ENCODE results near the gene MAVS.
"Not testable (repeated sequence)": the region's sequence is repeated elsewhere in the genome, so short reads cannot be mapped to it uniquely, and the experiment has no call there.

Gene MAVS

GRCh38 chr20:3814928-3815495 lies 31.6 kb upstream of the MAVS start:
- in situ Hi-C loops (cut with MboI; ENCODE audit: low sequenced_read_pairs) = no loop called here

GRCh38 chr20:3815703-3816315 lies 30.8 kb upstream of the MAVS start:
- in situ Hi-C loops (cut with MboI; ENCODE audit: low sequenced_read_pairs) = no loop called here

GRCh38 chr20:3818155-3819151 lies 28.2 kb upstream of the MAVS start:
- in situ Hi-C loops (cut with MboI; ENCODE audit: low sequenced_read_pairs) = no loop called here

- in situ Hi-C loops (cut with MboI; ENCODE audit: low sequenced_read_pairs) = no loop called here
These were observed 27.1 kb upstream of the MAVS start for GRCh38 chr20:3819411-3820047.

GRCh38 chr20:3820048-3820900 lies 26.4 kb upstream of the MAVS start, which contains the start of gene AP5S1:
TSS of gene AP5S1 (plus strand) at chr20:3820547. CDS start at chr20:3822118, 1,571 bp downstream.
- in situ Hi-C loops (cut with MboI; ENCODE audit: low sequenced_read_pairs) = no loop called here

GRCh38 chr20:3820901-3821727 lies 25.5 kb upstream of the MAVS start:
- in situ Hi-C loops (cut with MboI; ENCODE audit: low sequenced_read_pairs) = no loop called here

GRCh38 chr20:3821996-3822395 lies 24.6 kb upstream of the MAVS start:
- in situ Hi-C loops (cut with MboI; ENCODE audit: low sequenced_read_pairs) = no loop called here

- in situ Hi-C loops (cut with MboI; ENCODE audit: low sequenced_read_pairs) = no loop called here
These were observed 22.8 kb upstream of the MAVS start for GRCh38 chr20:3823881-3824280.

- in situ Hi-C loops (cut with MboI; ENCODE audit: low sequenced_read_pairs) = no loop called here
These were observed 21.1 kb upstream of the MAVS start for GRCh38 chr20:3825526-3825925.

- in situ Hi-C loops (cut with MboI; ENCODE audit: low sequenced_read_pairs) = no loop called here
These were observed 20.2 kb upstream of the MAVS start for GRCh38 chr20:3826420-3826819.

- in situ Hi-C loops (cut with MboI; ENCODE audit: low sequenced_read_pairs) = no loop called here
These were observed 17.8 kb upstream of the MAVS start for GRCh38 chr20:3828798-3829197.

- in situ Hi-C loops (cut with MboI; ENCODE audit: low sequenced_read_pairs) = not testable (repeated sequence)
These were observed 16.7 kb upstream of the MAVS start for GRCh38 chr20:3829891-3830290.

GRCh38 chr20:3836132-3836531 lies 10.5 kb upstream of the MAVS start:
- in situ Hi-C loops (cut with MboI; ENCODE audit: low sequenced_read_pairs) = no loop called here

GRCh38 chr20:3839328-3839727 lies 7.3 kb upstream of the MAVS start:
- in situ Hi-C loops (cut with MboI; ENCODE audit: low sequenced_read_pairs) = no loop called here

GRCh38 chr20:3840201-3840600 lies 6.4 kb upstream of the MAVS start:
- in situ Hi-C loops (cut with MboI; ENCODE audit: low sequenced_read_pairs) = not testable (repeated sequence)

GRCh38 chr20:3842348-3842930 lies 4.2 kb upstream of the MAVS start:
- in situ Hi-C loops (cut with MboI; ENCODE audit: low sequenced_read_pairs) = no loop called here

GRCh38 chr20:3843490-3843889 lies 3.1 kb upstream of the MAVS start:
- in situ Hi-C loops (cut with MboI; ENCODE audit: low sequenced_read_pairs) = no loop called here

- in situ Hi-C loops (cut with MboI; ENCODE audit: low sequenced_read_pairs) = not testable (repeated sequence)
These were observed 2.5 kb upstream of the MAVS start for GRCh38 chr20:3843990-3844619.

- in situ Hi-C loops (cut with MboI; ENCODE audit: low sequenced_read_pairs) = no loop called here
These were observed 275 bp upstream of the MAVS start for GRCh38 chr20:3846378-3846739.

Measured in HL-60/S4 treated with phorbol 12-myristate 13-acetate at 8.2 ng/mL for 4 days and 3 days (cell line).